Mesenchymal stem cell (in vitro differentiated cells and primary cell): ENCODE measurements around the gene OR2A14. TPM values are rescaled to one million over a fixed set of nuclear protein-coding genes. Genes with fewer than 3 reads are reported as not detected.

Experiments
- DNase-seq: peaks from one replicate; pipeline ENCODE4 v3.0.0-alpha.2; 2013
- H2AFZ ChIP-seq: one replicate; pipeline ENCODE4 v1.6.1; 2013; ENCODE audit warnings: low read depth, mild to moderate bottlenecking, control low read depth, inconsistent platforms, low read length, moderate library complexity
- H2AK5ac ChIP-seq: 2 replicates; pipeline ENCODE4 v1.6.1; 2013; ENCODE audit warnings: low read length, moderate library complexity, mild to moderate bottlenecking, inconsistent platforms; ENCODE audit not compliant: severe bottlenecking
- H2BK120ac ChIP-seq: one replicate; pipeline ENCODE4 v1.6.1; 2013; ENCODE audit warnings: low read depth, mild to moderate bottlenecking, inconsistent platforms, low read length, moderate library complexity
- H2BK12ac ChIP-seq, 2 experiments: one replicate each; pipeline ENCODE4 v1.6.1; 2013; ENCODE audit warnings: inconsistent platforms in 2 of 2, low read length in 2 of 2, mild to moderate bottlenecking in 2 of 2, moderate library complexity in 2 of 2, control low read depth in 1 of 2
- H2BK15ac ChIP-seq: one replicate; pipeline ENCODE4 v1.6.1; 2013; ENCODE audit warnings: mild to moderate bottlenecking, low read depth, inconsistent platforms; ENCODE audit not compliant: poor library complexity, severe bottlenecking
- H2BK5ac ChIP-seq: 2 replicates; pipeline ENCODE4 v1.6.1; 2013; ENCODE audit warnings: low read depth, mild to moderate bottlenecking, low read length, control low read depth, inconsistent platforms; ENCODE audit not compliant: poor library complexity, severe bottlenecking
- H3K14ac ChIP-seq, 2 experiments: one replicate each; pipeline ENCODE4 v1.6.1; 2013; ENCODE audit warnings: inconsistent platforms in 2 of 2, low read length in 2 of 2, control low read depth in 1 of 2, mild to moderate bottlenecking in 1 of 2, moderate library complexity in 1 of 2
- H3K18ac ChIP-seq, 2 experiments: one replicate each; pipeline ENCODE4 v1.6.1; 2013; ENCODE audit warnings: inconsistent platforms in 2 of 2, low read length in 2 of 2, control low read depth in 1 of 2, low read depth in 1 of 2, mild to moderate bottlenecking in 1 of 2
- H3K23ac ChIP-seq, 2 experiments: one replicate each; pipeline ENCODE4 v1.6.1; 2013; ENCODE audit warnings: inconsistent platforms in 2 of 2, low read length in 2 of 2, mild to moderate bottlenecking in 2 of 2, moderate library complexity in 2 of 2, control low read depth in 1 of 2
- H3K27ac ChIP-seq: 2 replicates; pipeline ENCODE4 v1.5.1; 2013; ENCODE audit warnings: mild to moderate bottlenecking, moderate library complexity, low read length, control low read depth, inconsistent platforms; ENCODE audit not compliant: poor library complexity, severe bottlenecking
- H3K27me3 ChIP-seq, 2 experiments: 2 replicates each; pipeline versions ENCODE4 v1.6.1 to v1.7.0; 2013; ENCODE audit warnings: low read length in 2 of 2, mild to moderate bottlenecking in 2 of 2, moderate library complexity in 2 of 2, control low read depth in 1 of 2, inconsistent platforms in 1 of 2; ENCODE audit not compliant: control insufficient read depth in 1 of 2, insufficient read depth in 1 of 2
- H3K36me3 ChIP-seq, 2 experiments: 2 replicates each; pipeline versions ENCODE4 v1.6.1 to v1.7.0; 2013; ENCODE audit warnings: low read length in 2 of 2, control low read depth in 1 of 2, inconsistent platforms in 1 of 2, low read depth in 1 of 2, mild to moderate bottlenecking in 1 of 2; ENCODE audit not compliant: insufficient read depth in 2 of 2, control insufficient read depth in 1 of 2
- H3K4ac ChIP-seq, 2 experiments: one replicate each; pipeline ENCODE4 v1.6.1; 2013; ENCODE audit warnings: inconsistent platforms in 2 of 2, low read length in 2 of 2, mild to moderate bottlenecking in 2 of 2, moderate library complexity in 2 of 2, control low read depth in 1 of 2, low read depth in 1 of 2
- H3K4me1 ChIP-seq: 2 replicates; pipeline ENCODE4 v1.6.1; 2013; ENCODE audit warnings: low read depth, low read length, control low read depth; ENCODE audit not compliant: control insufficient read depth, insufficient read depth
- H3K4me2 ChIP-seq: 2 replicates; pipeline ENCODE4 v1.6.1; 2013; ENCODE audit warnings: low read length, mild to moderate bottlenecking, inconsistent platforms; ENCODE audit not compliant: poor library complexity, severe bottlenecking
- H3K4me3 ChIP-seq, 2 experiments: 2 replicates each; pipeline versions ENCODE4 v1.5.1 to v1.7.0; 2013; ENCODE audit warnings: low read length in 2 of 2, mild to moderate bottlenecking in 2 of 2, control low read depth in 1 of 2, low read depth in 1 of 2; ENCODE audit not compliant: insufficient read depth in 1 of 2
- H3K79me1 ChIP-seq: replicated peaks from 2 replicates; pipeline ENCODE4 v1.6.1; 2013; ENCODE audit warnings: mild to moderate bottlenecking, control low read depth, low read length, inconsistent platforms; ENCODE audit not compliant: poor library complexity, severe bottlenecking
- H3K9ac ChIP-seq: 2 replicates; pipeline ENCODE4 v1.7.0; 2013; ENCODE audit warnings: mild to moderate bottlenecking, low read length, moderate library complexity
- H3K9me3 ChIP-seq: 2 replicates; pipeline ENCODE4 v1.7.0; 2013; ENCODE audit warnings: mild to moderate bottlenecking, low read length; ENCODE audit not compliant: control insufficient read depth
- H4K8ac ChIP-seq: one replicate; pipeline ENCODE4 v1.6.1; 2013; ENCODE audit warnings: inconsistent platforms, mild to moderate bottlenecking, low read length, moderate library complexity
- H4K91ac ChIP-seq: one replicate; pipeline ENCODE4 v1.6.1; 2013; ENCODE audit warnings: mild to moderate bottlenecking, low read length, inconsistent platforms
- WGBS: methylation state at CpG from one replicate; pipeline ENCODE4 v1.1.7; 2013; ENCODE audit warnings: mixed read lengths; 5-methylcytosine and 5-hydroxymethylcytosine counted together
- polyA plus RNA-seq, 2 experiments: library from polyadenylated mRNA; stranded (reverse); fragments of 200-250 nt; gene quantifications; one replicate each; pipeline ENCODE4 v1.2.3, GENCODE V29; 2013

OR2A14 gene, protein sequence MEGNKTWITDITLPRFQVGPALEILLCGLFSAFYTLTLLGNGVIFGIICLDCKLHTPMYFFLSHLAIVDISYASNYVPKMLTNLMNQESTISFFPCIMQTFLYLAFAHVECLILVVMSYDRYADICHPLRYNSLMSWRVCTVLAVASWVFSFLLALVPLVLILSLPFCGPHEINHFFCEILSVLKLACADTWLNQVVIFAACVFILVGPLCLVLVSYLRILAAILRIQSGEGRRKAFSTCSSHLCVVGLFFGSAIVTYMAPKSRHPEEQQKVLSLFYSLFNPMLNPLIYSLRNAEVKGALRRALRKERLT
- not detected for polyA plus RNA-seq (2013, experiment 1 of 2)
- not detected for polyA plus RNA-seq (2013, experiment 2 of 2)

DNA sequence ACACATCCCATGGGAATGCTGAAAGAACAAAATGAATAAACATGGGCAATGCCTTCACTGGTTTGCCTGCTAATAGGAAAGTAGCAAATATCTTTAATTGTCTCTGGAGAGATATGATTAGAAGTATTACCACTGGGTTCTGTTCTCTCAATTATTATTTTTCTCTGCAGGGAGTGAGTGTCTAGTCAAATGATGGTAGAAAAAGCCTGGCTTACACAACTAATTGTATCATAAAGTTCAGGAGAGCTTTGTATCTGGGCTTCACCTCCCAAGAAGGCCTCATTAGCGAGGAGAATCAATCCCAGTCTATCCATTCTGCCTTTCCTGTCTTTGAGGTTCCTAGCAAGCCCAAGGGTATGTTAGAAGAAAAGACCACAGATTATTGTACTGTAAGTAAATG lies at the start of gene OR2A14:
TSS of gene OR2A14 (plus strand) at position 301 of the 400 bp plus-strand sequence. CDS start 5,937 bp downstream, outside the sequence.
- H3K4me3 ChIP-seq: no peak within 1 kb of the TSS
- H2AK5ac ChIP-seq: no peak within 1 kb of the TSS
- H3K27me3 ChIP-seq: no peaks in the 10 kb centered on the region
- H3K18ac ChIP-seq: no peak within 1 kb of the TSS
- H2BK120ac ChIP-seq: no peak within 1 kb of the TSS
- no peak within 1 kb of the TSS for H2BK12ac ChIP-seq
- H2AFZ ChIP-seq: no peak within 1 kb of the TSS
- no peaks in the 10 kb centered on the region for H3K79me1 ChIP-seq
- H3K4me1 ChIP-seq: no peaks in the 10 kb centered on the region
- no peak within 1 kb of the TSS for H4K91ac ChIP-seq
- no peak within 1 kb of the TSS for H2BK5ac ChIP-seq
- no peak within 1 kb of the TSS for H3K23ac ChIP-seq
- H3K27ac ChIP-seq: no peak within 1 kb of the TSS
- 43% methylated on average over 1 of the region's 1 CpG for WGBS
- H3K4ac ChIP-seq: no peak within 1 kb of the TSS
- DNase-seq: no peak
- no peak within 1 kb of the TSS for H3K14ac ChIP-seq
- no peak within 1 kb of the TSS for H3K4me2 ChIP-seq
- H3K9me3 ChIP-seq: no peaks in the 10 kb centered on the region
- no peak within 1 kb of the TSS for H2BK15ac ChIP-seq
- no peak within 1 kb of the TSS for H4K8ac ChIP-seq
- H3K36me3 ChIP-seq: no peaks in the 10 kb centered on the region
- no peak within 1 kb of the TSS for H3K9ac ChIP-seq

DNA sequence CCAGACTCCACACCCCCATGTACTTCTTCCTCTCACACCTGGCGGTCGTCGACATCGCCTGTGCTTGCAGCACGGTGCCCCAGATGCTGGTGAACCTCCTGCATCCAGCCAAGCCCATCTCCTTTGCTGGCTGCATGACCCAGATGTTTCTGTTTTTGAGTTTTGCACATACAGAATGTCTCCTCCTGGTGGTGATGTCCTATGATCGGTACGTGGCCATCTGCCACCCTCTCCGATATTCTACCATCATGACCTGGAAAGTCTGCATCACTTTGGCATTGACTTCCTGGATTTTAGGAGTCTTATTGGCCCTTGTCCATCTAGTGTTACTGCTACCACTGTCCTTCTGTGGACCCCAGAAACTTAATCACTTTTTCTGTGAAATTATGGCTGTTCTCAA lies 48.6 kb upstream of the OR2A14 start:
- H3K9me3 ChIP-seq: no peaks in the 10 kb centered on the region
- no peaks in the 10 kb centered on the region for H3K27me3 ChIP-seq
- no peak overlapping the region for H4K8ac ChIP-seq
- DNase-seq: no peak
- H3K79me1 ChIP-seq: no peaks in the 10 kb centered on the region
- H3K23ac ChIP-seq: no peak overlapping the region
- no peak overlapping the region for H3K4me2 ChIP-seq
- no peak overlapping the region for H3K4me3 ChIP-seq
- no peak overlapping the region for H2BK15ac ChIP-seq
- no peaks in the 10 kb centered on the region for H3K4me1 ChIP-seq
- no peak overlapping the region for H3K4ac ChIP-seq
- H3K18ac ChIP-seq: no peak overlapping the region
- H2BK5ac ChIP-seq: no peak overlapping the region
- no peak overlapping the region for H2BK120ac ChIP-seq
- no peak overlapping the region for H3K27ac ChIP-seq
- H3K9ac ChIP-seq: no peak overlapping the region
- no peak overlapping the region for H4K91ac ChIP-seq
- no peak overlapping the region for H2AK5ac ChIP-seq
- H2AFZ ChIP-seq: no peak overlapping the region
- H3K14ac ChIP-seq: no peak overlapping the region
- 92% methylated on average over 8 of the region's 8 CpGs for WGBS
- no peak overlapping the region for H2BK12ac ChIP-seq
- H3K36me3 ChIP-seq: no peaks in the 10 kb centered on the region

DNA sequence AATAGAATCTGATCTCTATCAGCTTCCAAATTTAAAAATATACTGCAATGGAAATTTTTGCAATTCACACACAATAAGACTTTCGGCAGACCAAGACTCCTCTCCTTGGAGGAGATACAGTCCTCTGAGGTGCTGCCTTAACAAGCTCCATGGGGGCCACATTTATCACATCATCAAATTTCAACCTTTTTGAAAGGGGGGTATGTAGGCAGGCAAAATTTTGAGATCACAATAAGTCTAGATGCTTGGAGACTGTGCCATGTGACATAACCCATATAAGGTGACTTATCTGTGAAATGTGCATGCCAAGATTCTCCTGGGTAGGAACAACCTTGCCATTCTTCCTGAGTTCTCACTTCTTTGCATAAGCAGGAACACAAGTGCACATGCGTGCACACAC lies 37.0 kb upstream of the OR2A14 start, which contains the start of gene OR2A12:
TSS of gene OR2A12 (plus strand) at position 301 of the 400 bp plus-strand sequence. CDS start 8,830 bp downstream, outside the sequence.
- Histone ChIP-seq H3K23ac (no peak within 1 kb of the TSS), H2BK12ac (no peak within 1 kb of the TSS), H2AFZ (no peak within 1 kb of the TSS), H2BK5ac (no peak within 1 kb of the TSS), H3K36me3 (no peaks in the 10 kb centered on the region), H3K27ac (no peak within 1 kb of the TSS), H2BK15ac (no peak within 1 kb of the TSS), H2BK120ac (no peak within 1 kb of the TSS), H4K8ac (no peak within 1 kb of the TSS), H3K18ac (no peak within 1 kb of the TSS), H3K27me3 (no peaks in the 10 kb centered on the region), H3K9ac (no peak within 1 kb of the TSS), H3K4me1 (no peaks in the 10 kb centered on the region), H4K91ac (no peak within 1 kb of the TSS), H3K4me3 (no peak within 1 kb of the TSS), H3K9me3 (no peaks in the 10 kb centered on the region), H3K4me2 (no peak within 1 kb of the TSS), H3K4ac (no peak within 1 kb of the TSS), H3K79me1 (no peaks in the 10 kb centered on the region), H2AK5ac (no peak within 1 kb of the TSS), H3K14ac (no peak within 1 kb of the TSS)
- WGBS: no CpG with 5 or more reads among the region's 2 CpGs
- no peak for DNase-seq

DNA sequence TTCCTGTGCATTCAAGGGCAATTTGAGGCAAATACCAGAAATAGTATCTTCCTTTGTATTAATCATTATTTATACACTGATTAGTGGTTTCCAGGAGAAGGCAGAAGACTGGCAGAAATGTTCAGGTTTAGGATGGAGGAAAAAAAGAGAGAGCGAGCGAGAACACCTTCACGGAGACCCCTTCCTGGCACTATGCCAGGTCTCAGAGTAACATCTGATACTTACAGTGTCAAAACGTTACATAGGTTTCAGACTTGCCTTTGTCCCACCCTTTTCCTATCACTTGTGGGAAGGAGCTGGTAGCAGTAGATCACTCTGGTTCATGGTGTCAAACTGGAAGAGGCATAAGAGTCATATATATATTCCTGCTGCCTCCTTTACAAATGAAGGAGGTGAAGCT lies 36.2 kb upstream of the OR2A14 start:
- Histone ChIP-seq H3K18ac (no peak overlapping the region), H3K23ac (no peak overlapping the region), H3K4me2 (no peak overlapping the region), H3K14ac (no peak overlapping the region), H2BK120ac (no peak overlapping the region), H2AFZ (no peak overlapping the region), H2BK12ac (no peak overlapping the region), H2BK5ac (no peak overlapping the region), H4K8ac (no peak overlapping the region), H3K79me1 (no peaks in the 10 kb centered on the region), H3K4me3 (no peak overlapping the region), H2AK5ac (no peak overlapping the region), H3K4ac (no peak overlapping the region), H3K4me1 (no peaks in the 10 kb centered on the region), H3K27me3 (no peaks in the 10 kb centered on the region), H3K9me3 (no peaks in the 10 kb centered on the region), H3K36me3 (no peaks in the 10 kb centered on the region), H4K91ac (no peak overlapping the region), H3K9ac (no peak overlapping the region), H2BK15ac (no peak overlapping the region), H3K27ac (no peak overlapping the region)
- 20% methylated on average over 1 of the region's 4 CpGs for WGBS
- no peak for DNase-seq
